ENCODE results near the gene EMC10.
"Not testable (repeated sequence)": the region's sequence is repeated elsewhere in the genome, so short reads cannot be mapped to it uniquely, and the experiment has no call there.

Gene EMC10

GRCh38 chr19:50466706-50467039 lies 9.6 kb upstream of the EMC10 start:
- no peak for TF ChIP-seq CTCF (IDR thresholded peaks at IDR 0.05)
- Mint-ChIP-seq H3K4me3 (no peak overlapping the region), H3K27me3 (ENCODE audit: low read depth, poor library complexity) (peaks cover 8% of the 10 kb centered on the region), H3K27ac (peak overlapping the region; percentile 32), H3K9me3 (no peaks in the 10 kb centered on the region), H3K4me1 (peaks cover 19% of the 10 kb centered on the region), H3K36me3 (ENCODE audit: low read depth) (no peaks in the 10 kb centered on the region)
- no peak for DNase-seq

GRCh38 chr19:50467566-50467965 lies 8.7 kb upstream of the EMC10 start:
- no peak for TF ChIP-seq CTCF (IDR thresholded peaks at IDR 0.05)
- no peak overlapping the region for H3K4me3 Mint-ChIP-seq
- no peaks in the 10 kb centered on the region for H3K36me3 Mint-ChIP-seq (ENCODE audit: low read depth)
- H3K9me3 Mint-ChIP-seq: no peaks in the 10 kb centered on the region
- peaks cover 19% of the 10 kb centered on the region for H3K4me1 Mint-ChIP-seq
- H3K27ac Mint-ChIP-seq: no peak overlapping the region
- no peak for DNase-seq
- peaks cover 8% of the 10 kb centered on the region for H3K27me3 Mint-ChIP-seq (ENCODE audit: low read depth, poor library complexity)

DNA sequence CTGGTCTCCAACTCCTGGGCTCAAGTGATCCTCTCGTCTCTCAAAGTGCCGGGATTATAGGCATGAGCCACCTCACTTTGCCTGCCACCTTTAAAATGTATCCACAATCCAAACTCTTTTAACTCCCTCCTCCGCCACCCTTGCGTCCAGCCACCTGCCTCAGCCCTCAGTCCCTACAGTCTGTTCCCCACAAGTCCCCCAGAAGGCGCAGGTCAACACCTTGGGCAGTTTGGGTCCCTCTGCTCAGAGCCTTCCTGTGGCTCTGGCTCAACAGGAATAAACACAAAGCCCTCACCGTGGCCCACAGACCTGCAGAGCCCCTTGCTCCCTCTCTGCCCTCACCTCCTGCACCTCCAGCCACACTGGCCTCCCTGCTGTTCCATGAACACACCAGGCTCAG lies 7.5 kb upstream of the EMC10 start:
- peaks cover 14% of the 10 kb centered on the region for H3K27me3 Mint-ChIP-seq (ENCODE audit: low read depth, poor library complexity)
- no peak for DNase-seq
- no peak overlapping the region for H3K4me3 Mint-ChIP-seq
- peaks cover 19% of the 10 kb centered on the region for H3K4me1 Mint-ChIP-seq
- no peaks in the 10 kb centered on the region for H3K9me3 Mint-ChIP-seq
- no peaks in the 10 kb centered on the region for H3K36me3 Mint-ChIP-seq (ENCODE audit: low read depth)
- H3K27ac Mint-ChIP-seq: no peak overlapping the region
- TF ChIP-seq CTCF (IDR thresholded peaks at IDR 0.05): no peak

DNA sequence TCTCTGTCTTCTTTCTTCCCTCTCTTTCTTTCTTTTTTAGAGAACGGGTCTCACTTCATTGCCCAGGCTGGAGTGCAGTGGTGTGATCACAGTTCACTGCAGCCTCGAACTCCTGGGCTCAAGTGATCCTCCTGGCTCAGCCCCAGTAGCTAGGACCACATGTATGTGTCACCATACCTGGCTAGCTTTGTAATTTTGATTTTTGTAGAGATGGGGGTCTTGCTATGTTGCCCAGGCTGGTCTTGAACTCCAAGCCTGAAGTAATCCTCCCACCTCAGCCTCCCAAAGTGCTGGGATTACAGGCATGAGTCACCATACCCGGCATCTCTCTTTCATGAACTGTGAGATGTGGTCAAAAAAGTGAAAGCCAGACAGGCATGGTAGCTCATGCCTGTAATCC lies 3.0 kb upstream of the EMC10 start:
- Mint-ChIP-seq H3K36me3 (ENCODE audit: low read depth) (peaks cover 19% of the 10 kb centered on the region), H3K27me3 (ENCODE audit: low read depth, poor library complexity) (peaks cover 22% of the 10 kb centered on the region), H3K9me3 (peaks cover 19% of the 10 kb centered on the region), H3K4me1 (peaks cover 24% of the 10 kb centered on the region)
- DNase-seq, H3K27ac Mint-ChIP-seq, H3K4me3 Mint-ChIP-seq: not testable (repeated sequence)

DNA sequence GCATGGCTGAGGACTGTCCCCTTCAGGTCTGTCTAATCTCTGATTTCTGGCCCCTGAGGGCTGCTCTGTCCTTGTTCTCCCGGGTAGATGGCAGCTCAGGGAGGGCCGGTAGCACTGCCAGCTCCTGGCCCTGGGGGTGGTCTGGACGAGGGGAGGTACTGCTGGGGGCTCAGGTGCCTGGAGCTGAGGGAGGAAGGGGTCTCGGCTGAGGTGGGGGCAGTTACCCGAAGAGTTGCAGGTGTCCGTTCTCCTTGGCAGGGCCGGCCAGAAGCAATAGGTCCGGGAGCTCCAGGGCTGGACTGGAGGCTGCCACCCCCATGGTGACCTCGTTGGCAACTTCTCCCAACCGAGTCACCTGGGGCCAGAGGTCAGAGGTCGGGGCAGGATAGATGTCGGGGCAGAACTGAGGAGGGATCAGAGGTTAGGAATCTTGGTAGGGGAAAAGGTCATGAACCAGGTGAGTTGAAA lies 1.2 kb upstream of the EMC10 start:
- H3K4me3 Mint-ChIP-seq: peak overlapping the region; percentile 63
- H3K36me3 Mint-ChIP-seq (ENCODE audit: low read depth): peaks cover 27% of the 10 kb centered on the region
- peaks cover 26% of the 10 kb centered on the region for H3K4me1 Mint-ChIP-seq
- no peak for DNase-seq
- peaks cover 15% of the 10 kb centered on the region for H3K27me3 Mint-ChIP-seq (ENCODE audit: low read depth, poor library complexity)
- no peak for TF ChIP-seq CTCF (IDR thresholded peaks at IDR 0.05)
- H3K27ac Mint-ChIP-seq: peak overlapping the region; percentile 20
- H3K9me3 Mint-ChIP-seq: peaks cover 19% of the 10 kb centered on the region

GRCh38 chr19:50475736-50476223 lies 527 bp upstream of the EMC10 start:
- TF ChIP-seq CTCF (IDR thresholded peaks at IDR 0.05): no peak
- Mint-ChIP-seq H3K9me3 (peaks cover 19% of the 10 kb centered on the region), H3K4me3 (peak overlapping the region; percentile 97), H3K4me1 (peaks cover 26% of the 10 kb centered on the region), H3K36me3 (ENCODE audit: low read depth) (peaks cover 27% of the 10 kb centered on the region), H3K27me3 (ENCODE audit: low read depth, poor library complexity) (peaks cover 15% of the 10 kb centered on the region), H3K27ac (peak overlapping the region; percentile 75)
- no peak for DNase-seq

Measured in nephron progenitor cell (in vitro differentiated cells).